Stimulated activated CD4-positive, alpha-beta T cell treated with anti-CD3 and anti-CD28 coated beads, TNF-alpha, amount 100 ng/mL, for 1 hour (primary cell): Measurements from ENCODE around the gene PCED1A.
A peak's percentile ranks its signal among the peaks of the same experiment; 100 is the strongest.

Experiments used
- DNase-seq, 3 donors: peaks; one replicate each; pipeline ENCODE4 v3.0.0-alpha.2; 2020; ENCODE audit warnings: low read depth in 3 of 3, low spot score in 1 of 3

PCED1A gene

GRCh38 chr20:2866236-2866635 lies 25.8 kb upstream of the PCED1A start:
- no peak for DNase-seq

- peak in 1 of 3 donors; percentile 30 for DNase-seq
Measured at GRCh38 chr20:2865630-2866029, 25.2 kb upstream of the PCED1A start.

GRCh38 chr20:2865101-2865500 lies 24.6 kb upstream of the PCED1A start:
- DNase-seq, result no peak

- no peak for DNase-seq
Measured at GRCh38 chr20:2864626-2865025, 24.2 kb upstream of the PCED1A start.

GRCh38 chr20:2859330-2860121 lies 19.1 kb upstream of the PCED1A start:
- DNase-seq, result no peak

GRCh38 chr20:2858591-2858990 lies 18.1 kb upstream of the PCED1A start:
- no peak for DNase-seq

GRCh38 chr20:2851086-2851485 lies 10.6 kb upstream of the PCED1A start:
- no peak for DNase-seq

- DNase-seq, result no peak
Measured at GRCh38 chr20:2849529-2849928, 9.1 kb upstream of the PCED1A start.

GRCh38 chr20:2847802-2848201 lies 7.3 kb upstream of the PCED1A start:
- DNase-seq, result no peak

- no peak for DNase-seq
Measured at GRCh38 chr20:2846698-2847097, 6.2 kb upstream of the PCED1A start.

GRCh38 chr20:2845607-2846006 lies 5.2 kb upstream of the PCED1A start:
- no peak for DNase-seq

GRCh38 chr20:2840967-2841531 lies 594 bp upstream of the PCED1A start:
- DNase-seq, result no peak

- DNase-seq, result no peak
Measured at GRCh38 chr20:2839732-2840137, 720 bp downstream of the PCED1A start.

GRCh38 chr20:2838847-2839671 lies 1.4 kb downstream of the PCED1A start:
- no peak for DNase-seq

- DNase-seq, result no peak
Measured at GRCh38 chr20:2838170-2838797, 2.2 kb downstream of the PCED1A start.

GRCh38 chr20:2837221-2837960 lies 3.1 kb downstream of the PCED1A start:
- DNase-seq, result no peak

GRCh38 chr20:2836035-2836434 lies 4.4 kb downstream of the PCED1A start:
- no peak for DNase-seq

GRCh38 chr20:2835331-2835796 lies 5.1 kb downstream of the PCED1A start:
- no peak for DNase-seq

GRCh38 chr20:2834401-2835110 lies 5.9 kb downstream of the PCED1A start:
- no peak for DNase-seq

GRCh38 chr20:2833761-2834160 lies 6.7 kb downstream of the PCED1A start:
- DNase-seq, result no peak
